Stimulated activated CD8-positive, alpha-beta memory T cell treated with anti-CD3 and anti-CD28 coated beads, Interleukin-12 subunit alpha, Interleukin-12 subunit beta, amount 100 ng/mL, for 1 hour (primary cell): ENCODE data around the gene PON1.

Experiments used
- DNase-seq: peaks from one replicate; pipeline ENCODE4 v3.0.0-alpha.2; 2020; ENCODE audit warnings: low read depth

Gene PON1

DNA sequence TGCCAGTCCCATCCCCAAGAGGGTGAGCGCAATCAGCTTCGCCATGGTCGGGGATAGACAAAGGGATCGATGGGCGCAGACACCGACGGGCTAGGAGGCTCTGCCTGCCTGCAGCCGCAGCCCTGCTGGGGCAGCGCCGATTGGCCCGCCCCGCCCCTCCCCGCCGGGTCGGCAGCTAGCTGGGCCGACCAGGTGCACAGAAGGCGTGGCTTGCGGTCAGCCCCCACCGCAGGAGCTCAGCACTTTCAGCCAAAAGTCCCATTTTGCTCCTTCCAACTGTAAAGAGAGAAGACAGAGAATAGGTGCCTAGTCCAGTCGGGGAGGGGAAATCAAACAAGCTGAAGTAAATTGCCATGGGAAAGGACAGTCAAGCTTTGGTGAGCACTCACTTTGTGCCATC is at the start of gene PON1:
TSS of gene PON1 (minus strand) at position 102 of the 400 bp plus-strand sequence. CDS start at position 45, 57 bp downstream.
- DNase-seq: no peak

DNA sequence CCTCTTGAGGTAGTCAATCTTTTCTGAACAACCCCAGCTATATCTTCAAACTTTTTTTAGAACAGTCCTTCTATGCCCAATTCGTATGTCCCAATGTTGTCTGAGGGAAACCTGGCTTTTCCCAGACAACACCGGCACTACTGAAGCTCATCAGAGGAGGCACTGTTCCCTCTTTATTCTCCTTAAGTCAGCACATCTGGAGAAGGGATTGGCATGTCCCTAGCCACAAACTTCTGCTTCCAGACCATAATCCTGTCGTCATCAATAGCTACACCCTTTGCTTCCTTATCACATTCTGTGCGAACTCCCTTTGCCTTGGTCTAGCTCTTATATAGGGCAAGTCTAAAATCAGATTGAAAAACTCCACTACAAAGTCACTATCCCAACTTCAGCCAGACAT is 49.0 kb upstream of the PON1 start:
- no peak for DNase-seq

DNA sequence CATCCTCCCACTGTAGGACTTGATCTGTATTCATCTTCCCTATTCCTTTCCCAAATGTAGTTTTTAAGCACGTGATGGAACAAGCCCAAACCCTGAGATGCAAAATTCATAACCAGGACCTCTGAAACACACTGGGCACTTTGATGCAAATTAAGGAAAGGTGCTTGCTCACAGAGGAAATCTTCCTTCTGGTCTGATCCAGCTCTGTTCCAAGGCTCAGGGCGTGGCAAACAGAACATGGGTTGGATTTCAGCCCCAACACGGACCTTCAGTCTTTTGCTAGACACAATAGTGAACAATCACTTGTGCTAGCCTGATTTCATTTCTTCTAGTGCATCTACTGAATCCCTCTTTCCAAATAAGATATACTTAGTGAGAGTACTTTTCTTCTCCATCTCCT is 43.9 kb upstream of the PON1 start:
- no peak for DNase-seq

DNA sequence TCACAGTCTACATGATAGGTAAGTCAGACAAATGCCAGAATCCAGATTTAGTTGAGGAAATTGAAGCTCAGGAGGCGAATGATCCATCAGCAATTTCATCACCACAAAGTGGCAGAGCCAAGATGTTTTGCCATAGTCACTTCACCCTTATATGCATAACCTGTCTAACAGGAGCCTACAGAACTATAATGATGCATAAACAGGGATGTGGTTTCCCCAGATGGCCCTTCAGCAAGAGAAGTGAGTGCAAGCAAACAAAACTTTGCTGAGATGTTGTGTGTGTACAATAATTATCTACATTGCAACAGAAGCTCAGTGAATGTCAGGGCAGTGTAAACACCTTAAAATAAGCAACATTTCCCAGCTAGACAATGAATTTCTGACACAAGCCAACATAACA is 43.3 kb upstream of the PON1 start:
- no peak for DNase-seq

DNA sequence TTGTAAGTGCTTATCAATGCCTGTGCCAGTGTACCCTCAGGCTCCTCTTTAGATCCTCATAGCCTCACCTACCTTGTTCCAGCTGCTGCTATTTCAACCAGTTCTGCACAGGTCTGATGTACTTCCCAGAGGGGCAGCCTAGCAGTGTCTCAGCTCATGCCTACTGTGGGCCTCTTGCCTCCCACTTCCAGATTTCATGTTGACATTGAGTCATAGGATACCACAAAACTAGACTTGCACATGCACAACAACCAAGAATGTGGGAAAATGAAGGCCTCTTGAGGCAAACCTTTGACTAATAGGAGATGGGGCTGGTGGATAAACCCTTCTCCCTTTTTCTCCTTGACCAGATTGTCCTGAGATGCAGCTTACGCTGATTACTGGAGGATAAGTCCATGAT is 40.8 kb upstream of the PON1 start:
- no peak for DNase-seq

DNA sequence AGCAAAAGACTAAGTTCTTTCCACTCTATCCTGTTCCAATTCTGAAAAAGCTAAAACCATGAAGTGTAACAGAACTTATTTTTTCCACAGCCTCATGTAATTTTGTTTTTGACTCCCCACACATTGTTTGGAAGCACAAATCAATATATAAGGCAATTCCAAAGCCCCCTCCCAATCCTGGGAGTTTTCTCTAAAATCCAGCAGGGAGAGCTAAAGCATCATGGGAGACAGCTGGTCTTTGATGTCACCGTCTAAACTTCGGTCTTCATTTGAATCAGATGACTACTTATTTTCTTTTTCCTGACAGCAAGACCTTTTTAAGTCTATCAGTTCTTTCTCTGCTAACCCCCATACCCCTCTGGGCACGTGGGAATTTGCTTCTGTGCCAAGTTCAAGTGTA is 33.3 kb upstream of the PON1 start:
- DNase-seq: no peak

DNA sequence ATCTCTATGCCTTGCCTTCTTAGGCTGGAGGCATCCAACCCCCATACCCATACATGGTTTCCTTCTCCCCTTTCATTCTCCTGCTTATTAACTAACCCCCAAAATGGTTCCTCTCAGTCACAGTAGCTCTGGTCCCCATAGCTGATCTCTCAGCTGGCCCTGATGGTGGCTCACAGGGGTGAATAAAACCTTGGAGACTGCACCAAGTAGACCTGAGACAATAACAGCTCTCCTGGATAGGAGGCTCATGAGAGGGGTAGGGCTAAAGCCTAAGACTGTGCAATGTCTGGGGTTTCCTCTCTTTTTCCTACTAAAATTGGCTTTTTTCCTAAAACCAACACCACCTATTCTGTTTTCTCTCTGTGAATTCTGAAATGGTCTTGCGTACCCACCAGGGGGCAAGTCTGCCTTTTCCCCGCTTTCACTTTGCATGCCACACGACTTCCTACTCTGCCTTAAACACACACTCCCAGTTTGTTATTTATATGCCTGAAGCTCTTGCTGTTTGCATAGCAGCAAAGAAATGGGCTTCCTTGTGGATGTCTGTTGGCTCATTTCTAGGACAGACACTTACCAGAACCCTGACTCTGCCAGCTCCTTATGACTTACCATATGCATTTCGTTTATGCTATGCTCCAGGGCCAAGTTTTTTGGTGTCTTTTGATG is 18.4 kb upstream of the PON1 start:
- DNase-seq: no peak

DNA sequence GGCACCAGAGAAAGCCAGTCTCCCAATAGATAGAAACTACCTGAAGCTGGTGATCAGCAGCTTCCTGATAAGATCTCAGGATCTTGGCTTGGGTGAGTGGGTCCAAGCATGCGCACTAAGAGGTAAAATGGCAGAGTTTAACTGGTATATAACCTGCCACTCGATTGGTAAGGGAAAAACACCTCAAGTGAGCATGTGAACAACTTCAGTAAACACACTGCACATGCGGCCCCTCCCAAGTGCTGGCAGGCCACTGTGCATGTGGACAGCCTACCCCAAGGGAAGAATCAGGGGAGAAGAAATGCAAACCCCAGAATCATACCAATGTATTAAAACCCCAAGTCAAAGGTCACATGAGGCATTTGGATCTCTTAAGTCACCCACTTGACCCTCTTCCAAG is 17.7 kb upstream of the PON1 start:
- DNase-seq: no peak

DNA sequence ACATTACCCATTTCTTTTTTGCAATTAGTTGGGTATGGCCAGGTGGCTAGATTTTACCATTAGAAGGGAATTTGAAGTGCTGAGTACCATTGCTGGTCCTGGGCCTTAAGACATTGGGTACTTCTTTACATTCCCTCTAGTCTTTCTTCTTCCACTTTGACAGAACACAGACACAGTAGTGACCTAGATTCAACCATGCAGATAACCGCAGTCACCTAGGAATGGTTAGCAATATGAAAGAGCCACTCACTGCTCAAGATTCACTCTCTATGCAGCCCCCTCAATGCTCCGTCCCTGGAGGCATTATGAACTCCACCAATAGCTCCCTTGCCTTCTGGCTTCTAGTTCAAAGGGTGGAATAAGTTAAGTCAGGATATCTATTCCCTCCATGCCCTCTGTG is 16.2 kb upstream of the PON1 start:
- DNase-seq: no peak

DNA sequence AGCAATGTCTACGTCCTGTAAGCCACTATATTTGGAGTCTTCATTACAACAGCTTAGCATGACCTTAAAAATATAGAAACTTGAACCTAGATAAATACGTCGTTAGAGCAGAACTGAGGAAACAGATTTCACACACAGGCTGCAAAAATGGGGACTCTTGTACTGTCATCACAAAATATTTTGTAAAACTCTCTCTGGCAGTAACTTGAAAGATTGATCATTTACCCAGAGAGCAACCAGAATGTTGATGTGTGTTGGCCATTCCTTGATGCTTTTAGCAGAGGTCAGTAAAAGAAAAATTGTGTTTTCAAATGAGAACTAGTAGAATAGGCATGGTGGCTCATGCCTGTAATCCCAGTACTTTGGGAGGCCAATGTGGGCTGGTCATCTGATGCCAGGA is 14.5 kb upstream of the PON1 start:
- DNase-seq: no peak

DNA sequence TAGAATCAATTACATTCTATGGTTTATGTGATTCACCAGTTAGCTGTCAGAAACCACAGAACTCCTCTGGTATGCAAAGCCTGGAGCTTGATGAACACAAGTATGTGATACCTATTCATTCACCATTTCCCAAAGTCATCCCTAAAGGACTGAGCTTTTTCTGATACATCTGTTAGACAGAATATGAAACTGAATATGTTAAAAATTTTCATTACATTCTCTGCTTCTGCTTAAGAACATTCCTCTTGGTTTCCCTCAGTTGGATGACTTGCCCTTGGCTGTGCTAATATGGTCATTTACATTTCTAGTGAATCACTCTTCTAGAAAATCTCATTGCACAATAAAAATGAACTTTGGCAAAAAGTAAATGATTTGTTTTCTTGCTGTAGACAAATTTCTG is 10.8 kb upstream of the PON1 start:
- no peak for DNase-seq

DNA sequence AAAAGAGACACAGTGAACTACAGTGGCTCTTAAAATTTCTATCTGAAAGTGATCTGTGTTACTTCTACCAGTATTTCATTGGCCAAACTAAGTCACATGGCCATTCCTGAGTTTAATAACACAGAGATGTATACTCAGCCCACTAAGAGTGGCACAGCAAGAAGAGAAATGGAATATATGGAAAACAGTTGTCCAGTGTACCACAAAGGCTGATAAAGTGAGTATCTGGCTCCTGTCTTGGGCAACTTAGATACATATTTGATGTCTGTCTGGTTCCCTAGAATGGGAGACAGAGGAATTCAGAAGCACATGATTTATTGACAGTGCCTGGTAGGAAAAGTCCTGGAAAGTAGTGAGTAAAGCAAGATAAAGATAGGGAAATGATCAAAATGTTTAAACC is 10.1 kb upstream of the PON1 start:
- DNase-seq: no peak

DNA sequence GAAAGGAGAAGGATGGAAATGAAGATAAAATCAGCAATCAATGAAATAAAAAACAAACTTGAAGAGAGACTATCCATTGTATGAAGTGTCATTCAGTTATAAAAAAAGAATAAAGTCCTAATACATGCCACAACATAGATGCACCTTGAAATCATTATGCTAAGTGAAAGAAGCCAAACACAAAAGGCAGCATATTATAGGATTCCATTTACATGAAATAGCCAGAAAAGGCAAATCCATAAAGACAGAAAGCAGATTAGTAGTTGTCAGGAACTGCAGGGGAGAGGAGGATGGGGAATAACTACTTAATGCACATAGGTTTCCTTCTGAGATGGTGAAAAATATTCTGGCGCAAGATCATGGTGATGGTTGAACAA is 6.6 kb upstream of the PON1 start:
- no peak for DNase-seq

DNA sequence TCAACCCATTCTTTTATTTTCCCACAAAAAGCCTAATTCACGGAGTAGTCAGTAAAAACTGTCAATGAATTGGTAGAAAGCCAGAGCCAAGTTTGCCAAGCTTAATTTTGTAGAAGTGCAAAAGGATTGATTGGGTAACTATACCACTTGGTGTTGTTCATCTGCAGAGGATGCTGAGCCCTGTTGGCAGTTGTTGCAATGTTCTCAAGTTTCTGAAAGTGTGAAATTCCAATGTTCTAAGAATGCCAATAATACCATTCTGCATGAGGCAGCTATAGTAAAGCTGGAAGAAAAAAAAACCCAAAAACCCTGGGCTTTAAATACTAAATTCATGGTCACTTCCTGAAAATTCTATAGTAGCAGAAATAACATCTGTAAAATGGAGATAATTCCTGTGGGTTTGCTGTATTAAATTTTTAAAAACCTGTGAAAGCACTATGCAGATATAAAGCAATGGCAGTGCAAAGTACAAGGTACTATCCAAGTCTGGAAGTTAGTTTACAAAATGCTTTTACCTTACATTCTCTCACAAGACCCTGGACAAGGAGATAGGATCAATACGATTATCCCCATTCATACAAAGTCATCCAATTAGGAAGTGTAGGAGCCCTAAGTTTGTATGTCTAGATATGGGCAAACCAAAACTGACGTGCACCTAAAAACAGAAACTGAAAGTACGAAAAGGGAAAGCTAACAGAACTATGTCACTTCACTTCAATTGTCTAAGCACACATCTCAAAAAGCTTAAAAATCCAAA is 6.0 kb upstream of the PON1 start:
- DNase-seq: no peak

DNA sequence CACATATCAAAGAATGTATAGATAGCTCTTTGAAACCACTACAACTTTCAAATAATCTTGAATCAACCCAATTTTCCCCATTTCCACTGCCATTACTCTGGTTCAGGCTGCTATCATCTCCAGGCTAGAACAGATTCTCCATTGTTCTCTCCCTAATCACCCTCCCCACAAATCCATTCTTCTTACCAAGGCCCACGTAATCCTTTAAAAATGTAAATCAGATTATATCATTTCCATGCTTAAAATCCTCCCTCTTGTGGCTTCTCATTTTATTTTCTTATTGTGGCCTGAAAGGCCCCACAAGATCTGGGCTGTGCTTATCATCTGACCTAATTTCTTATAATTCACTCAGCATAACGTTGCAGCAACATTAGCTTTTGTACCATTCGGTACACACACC is 3.0 kb upstream of the PON1 start:
- DNase-seq: no peak

DNA sequence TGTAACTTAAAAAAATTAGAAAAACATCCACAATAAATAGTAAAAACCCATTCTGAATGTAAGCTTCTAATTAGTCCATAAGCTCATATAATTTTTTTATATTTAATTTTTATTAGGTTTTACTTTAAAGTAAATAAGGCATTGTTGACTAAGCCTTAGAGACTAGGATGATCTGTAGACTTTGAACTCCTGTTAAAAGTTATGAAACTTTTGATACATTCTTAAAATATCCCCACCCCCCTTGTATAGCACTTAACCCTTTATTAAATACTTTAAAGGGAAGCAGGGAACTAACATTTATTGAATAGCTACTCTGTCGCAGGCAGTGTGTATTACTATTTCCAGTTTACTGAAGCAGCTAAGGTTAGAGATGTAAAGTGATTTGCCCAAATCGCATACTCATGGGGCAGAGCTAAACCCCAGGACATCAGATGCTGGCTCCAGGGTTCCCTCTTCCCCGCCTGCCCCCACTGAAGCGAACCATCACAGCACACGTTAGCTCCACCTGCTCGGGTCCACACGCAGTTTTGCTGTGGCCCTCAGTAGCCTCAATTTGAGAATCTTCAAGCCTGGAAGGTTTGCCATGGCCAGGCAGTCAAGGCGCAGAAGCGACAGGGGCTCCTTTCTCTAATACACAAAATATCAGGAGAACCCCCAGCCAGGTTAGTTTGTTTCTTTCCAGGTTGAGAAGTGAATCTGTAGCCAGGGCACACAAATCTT is 762 bp downstream of the PON1 start:
- DNase-seq: no peak

DNA sequence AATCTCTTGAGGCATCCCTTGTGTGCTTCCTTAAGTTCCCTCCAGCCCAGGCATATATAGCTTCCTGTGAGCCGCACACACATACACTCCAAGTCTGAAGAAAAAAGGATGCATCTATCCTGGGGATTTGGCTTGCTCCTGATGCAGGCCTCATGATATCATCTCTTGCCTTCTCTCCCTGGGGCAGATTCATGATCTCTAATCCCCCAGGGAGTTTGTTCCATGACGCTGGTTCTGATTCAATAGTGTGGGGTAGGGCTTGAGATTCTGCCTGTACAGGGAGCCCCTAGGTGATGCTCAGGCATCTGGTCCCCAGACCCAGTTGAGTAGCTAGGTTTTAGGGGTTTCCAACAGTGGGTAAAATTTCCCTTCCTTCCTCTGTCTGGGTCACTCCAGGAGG is 1.5 kb downstream of the PON1 start:
- DNase-seq: no peak

DNA sequence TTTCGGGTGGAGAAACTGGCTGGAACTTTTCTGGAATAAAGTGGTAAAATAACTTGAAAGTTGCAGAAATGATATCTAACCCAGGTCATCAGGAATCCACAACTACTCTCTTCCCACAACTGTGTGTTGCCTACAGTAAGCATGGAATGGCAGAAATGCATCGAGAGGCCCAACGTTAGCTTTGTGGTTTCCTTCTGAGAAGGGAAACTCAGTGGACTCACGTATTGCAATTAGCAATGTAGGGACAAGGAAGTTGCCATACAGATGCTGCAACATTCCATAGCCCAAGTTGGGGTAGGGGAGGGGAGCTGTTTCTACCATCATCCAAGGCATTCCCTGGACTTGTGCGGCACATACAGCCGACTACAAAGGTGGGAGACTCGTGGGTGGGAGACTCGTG is 1.9 kb downstream of the PON1 start:
- DNase-seq: no peak

DNA sequence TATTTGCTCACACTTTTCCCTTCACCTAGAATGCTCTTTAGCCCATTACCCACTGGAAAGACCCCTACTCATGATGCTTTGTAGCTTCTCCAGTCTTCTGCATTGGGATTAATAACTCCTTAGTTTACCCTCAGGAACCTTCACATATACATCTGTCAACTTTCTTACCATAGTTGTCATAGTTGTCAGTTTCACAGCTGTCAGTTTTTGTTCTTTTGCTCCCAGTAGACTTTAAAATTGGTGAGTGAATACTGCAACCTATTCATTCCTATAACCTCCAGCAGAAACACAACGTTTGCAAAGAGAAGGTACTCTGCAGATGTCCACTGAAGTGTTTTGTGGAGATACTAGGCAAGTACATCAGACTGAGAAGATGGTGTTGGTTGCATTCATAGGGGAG is 2.6 kb downstream of the PON1 start:
- no peak for DNase-seq

DNA sequence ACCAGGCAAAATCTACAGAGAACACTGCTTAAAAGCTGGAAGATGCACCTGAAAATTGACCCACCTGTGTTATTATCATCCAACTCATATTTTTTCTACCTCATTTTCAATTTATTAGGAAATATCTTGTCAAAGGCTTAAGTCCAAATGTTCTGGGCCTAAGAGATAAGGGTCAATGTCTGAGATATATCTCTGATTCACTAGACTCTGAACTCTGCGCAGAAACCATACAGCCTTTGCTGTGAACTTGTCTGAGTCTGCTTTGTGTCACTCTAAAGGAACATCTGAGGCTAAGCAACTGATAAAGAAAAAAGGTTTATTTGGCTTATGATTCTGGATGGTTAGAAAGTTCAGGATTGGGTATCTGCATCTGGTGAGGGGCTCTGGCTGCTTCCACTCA is 3.7 kb downstream of the PON1 start:
- no peak for DNase-seq

DNA sequence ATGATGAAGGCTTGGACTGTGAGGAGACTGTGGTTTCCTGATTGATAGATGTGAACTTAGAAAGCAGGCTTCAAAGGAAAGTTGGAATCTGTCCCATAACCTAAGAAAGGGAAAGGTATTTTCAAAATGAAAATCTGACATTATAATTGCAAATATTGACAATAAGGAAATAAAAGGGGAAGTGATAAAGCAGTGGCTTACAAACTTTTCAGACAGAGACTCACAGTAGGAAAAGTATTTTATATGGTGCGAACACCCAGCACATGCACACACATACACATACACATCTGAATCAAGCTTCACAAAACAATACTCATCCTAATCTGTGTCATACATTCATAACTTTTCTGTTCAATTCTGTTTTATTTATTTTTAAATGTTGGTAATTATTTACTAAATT is 4.8 kb downstream of the PON1 start:
- no peak for DNase-seq

DNA sequence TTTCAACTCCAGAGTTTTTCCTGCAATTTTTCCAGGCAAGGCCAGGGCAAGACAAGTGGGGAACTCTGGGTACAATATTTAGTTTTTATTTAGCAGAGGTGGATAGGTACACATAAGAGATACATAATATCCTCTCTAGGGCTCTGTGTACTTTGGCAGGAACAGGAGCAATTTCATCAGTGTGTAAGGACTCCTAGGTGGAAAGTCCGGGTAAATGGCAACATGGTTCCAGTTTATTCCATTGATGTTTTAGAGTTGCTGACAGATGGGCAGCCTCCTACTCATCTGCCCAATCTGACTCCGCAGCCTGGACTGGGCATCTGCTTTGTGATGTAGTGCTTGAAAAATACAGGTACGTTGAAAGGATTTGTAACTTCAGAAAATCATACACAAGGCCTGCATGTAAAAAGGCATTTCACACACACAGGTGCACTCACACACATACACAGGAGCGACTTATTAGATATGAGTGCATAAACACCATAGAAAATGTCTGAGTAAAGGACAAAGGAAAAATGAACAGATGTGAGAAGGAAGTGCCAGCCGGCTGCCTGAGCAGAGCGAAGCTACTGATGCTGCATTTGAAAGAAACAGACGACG is 5.7 kb downstream of the PON1 start:
- DNase-seq: no peak

DNA sequence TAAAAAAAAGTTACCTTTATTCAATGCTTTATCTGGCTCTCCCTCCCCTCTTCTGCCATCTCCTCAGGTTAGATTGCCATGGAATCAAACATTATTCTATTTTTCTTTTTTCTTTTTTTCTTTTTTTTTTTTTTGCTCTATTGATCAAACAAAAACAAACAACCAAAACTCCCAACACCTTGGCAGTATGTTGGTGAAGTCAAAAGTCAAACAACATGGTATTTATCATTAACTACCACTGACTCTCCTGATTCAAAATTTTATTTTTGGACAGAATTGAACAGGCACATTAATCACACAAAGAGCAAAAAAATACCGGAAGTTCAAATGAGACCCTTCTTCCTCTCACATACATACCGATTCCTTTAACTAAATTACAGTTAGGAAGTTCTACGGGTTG is 6.4 kb downstream of the PON1 start:
- no peak for DNase-seq
